GM08714 (cell line): ENCODE results near the gene ST8SIA6.

ENCODE experiments used
- H3K4me3 ChIP-seq: fragments of 200-500 bp; sonication (Bioruptor generic); 2 replicates; pipeline ENCODE4 v1.5.1; 2014; ENCODE audit warnings: mild to moderate bottlenecking, low read length, inconsistent platforms
- ZNF274 ChIP-seq: IDR thresholded peaks from 2 replicates; pipeline ENCODE4 v1.6.1; 2012; ENCODE audit warnings: mild to moderate bottlenecking, low read depth, low read length

ST8SIA6 gene

DNA sequence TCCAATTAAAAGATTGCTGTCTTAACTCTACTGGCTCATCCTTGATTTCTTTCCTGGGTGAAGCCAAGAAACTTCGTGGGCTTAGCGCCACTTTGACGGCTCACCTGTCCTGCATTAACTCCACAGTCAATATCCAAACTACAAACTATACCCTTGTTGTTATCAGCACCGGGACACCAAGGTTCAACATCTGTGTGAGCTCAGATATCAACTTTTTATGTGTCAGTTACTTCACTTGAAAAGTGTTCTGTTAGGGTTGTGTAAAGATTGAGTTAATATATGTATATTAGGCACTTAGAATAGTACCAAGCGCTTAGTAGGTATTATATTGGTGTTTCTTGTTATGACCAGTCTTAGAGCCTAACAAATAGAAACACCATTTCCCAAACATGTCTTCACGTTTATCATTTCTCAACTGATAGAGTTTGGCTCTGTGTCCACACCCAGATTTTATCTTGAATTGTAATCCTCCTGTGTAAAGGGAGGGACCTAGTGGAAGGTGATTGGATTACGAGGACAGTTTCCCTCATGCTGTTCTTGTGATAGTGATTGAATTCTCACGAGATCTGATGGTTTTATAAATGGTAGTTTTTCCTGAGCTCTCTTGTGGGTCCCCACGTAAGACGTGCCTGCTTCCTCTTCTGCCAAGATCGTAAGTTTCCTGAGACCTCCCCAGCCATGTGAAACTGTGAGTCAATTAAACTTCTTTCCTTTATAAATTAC is 19.0 kb upstream of the ST8SIA6 start:
- TF ChIP-seq ZNF274, result no peak
- no peak overlapping the region for H3K4me3 ChIP-seq

DNA sequence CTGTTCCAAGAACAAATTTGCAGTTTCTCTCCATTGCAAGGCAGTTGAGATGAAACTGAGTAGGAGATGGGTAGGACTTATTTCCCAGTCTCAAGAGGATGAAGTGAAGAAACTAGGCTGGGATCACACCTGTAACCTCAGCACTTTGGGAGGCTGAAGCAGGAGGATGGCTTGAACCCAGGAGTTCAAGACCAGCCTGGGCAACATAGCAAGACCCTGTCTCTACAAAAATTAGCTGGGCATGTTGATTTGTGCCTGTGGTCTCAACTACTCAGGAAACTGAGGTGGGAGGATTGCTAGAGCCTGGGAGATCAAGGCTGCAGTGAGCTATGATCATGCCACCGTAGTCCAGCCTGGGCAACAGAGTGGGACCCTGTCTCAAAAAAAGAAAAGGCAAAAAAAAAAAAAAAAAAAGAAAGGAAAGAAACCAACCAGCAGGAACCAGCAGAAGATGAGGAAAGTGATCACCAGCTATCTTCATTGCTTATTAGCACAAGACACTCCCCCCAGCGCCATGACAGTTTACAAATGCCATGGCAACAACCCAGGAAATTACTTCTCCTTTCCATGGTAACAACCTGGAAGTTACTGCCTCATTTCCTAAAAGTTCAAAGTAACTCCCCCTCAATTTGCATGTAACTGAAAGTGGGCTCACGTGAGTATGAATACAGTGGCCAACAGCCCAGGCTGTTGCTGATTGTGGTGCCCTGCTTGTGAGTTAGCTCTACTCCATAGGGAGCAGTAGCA is 18.3 kb upstream of the ST8SIA6 start:
- no peak for TF ChIP-seq ZNF274
- H3K4me3 ChIP-seq, result no peak overlapping the region

DNA sequence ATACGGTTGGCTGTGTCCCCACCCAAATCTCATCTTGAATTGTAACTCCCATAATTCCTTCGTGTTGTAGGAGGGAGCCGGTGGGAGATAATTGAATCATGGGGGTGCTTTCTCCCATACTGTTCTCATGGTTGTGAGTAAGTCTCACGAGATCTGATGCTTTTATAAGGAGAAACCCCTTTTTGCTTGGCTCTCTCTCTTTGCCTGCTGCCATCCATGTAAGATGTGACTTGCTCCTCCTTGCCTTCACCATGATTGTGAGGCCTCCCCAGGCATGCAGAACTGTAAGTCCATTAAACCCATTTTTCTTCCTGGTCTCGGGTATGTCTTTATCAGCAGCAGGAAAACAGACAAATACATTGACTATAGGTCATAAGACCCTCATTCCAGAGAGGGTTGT is 15.9 kb upstream of the ST8SIA6 start:
- no peak for TF ChIP-seq ZNF274
- H3K4me3 ChIP-seq, result no peak overlapping the region

DNA sequence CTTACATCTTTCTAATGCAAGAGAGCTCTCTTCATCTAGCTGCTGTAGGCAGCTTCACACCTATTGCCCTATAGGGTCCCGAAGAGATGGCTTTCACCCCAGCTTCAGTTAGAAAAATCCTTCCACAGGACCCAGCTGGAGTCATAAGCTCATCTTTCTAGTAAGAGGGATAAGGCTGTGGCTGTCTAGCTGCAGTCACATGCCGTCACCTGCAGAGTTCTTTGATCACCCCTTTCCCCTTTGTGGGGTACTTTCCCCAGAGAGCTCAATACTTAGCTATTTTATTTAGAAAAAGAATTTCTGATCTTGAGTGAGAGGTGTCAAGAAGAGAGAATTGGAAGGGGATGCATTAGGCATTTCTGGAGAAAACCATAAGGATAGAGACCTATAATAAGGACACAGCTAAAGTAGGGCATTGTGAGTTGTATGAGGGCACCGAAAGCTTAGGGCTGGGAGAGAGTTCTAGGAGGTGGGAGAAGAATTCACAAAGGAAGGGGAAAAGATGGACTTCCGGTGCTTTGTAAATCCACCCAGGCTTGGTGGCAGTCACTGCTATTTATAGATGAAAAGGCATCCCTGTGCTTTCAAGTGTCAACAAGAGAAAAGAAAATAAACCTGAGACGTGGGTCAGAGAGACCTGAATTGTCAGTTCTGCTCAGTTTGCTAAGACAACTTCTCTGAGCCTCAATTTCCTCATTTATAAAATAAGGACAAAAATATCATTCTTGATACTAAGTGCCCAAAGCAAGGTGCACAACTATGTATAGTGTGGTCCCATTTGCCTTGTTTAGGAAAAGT is 11.1 kb upstream of the ST8SIA6 start:
- H3K4me3 ChIP-seq, result no peak overlapping the region
- no peak for TF ChIP-seq ZNF274

DNA sequence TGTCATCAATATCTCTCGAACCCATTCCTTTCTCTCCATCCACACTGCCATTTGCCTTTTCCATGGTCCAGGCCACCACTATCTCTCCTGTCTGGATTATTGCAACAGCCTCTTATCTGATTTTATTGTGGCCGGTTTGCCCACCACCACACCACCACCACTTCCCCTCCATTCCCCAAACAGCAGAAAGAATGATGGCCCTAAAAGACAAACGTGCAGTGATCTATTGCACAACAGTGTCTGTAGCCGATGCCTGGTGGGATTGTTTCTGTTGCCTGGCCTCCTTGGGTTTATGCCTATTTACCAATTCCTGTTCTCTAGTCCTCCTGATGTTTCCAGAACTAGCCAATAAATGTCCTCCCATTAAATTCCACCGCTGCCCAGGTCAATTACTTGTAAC is 10.2 kb upstream of the ST8SIA6 start:
- no peak overlapping the region for H3K4me3 ChIP-seq

DNA sequence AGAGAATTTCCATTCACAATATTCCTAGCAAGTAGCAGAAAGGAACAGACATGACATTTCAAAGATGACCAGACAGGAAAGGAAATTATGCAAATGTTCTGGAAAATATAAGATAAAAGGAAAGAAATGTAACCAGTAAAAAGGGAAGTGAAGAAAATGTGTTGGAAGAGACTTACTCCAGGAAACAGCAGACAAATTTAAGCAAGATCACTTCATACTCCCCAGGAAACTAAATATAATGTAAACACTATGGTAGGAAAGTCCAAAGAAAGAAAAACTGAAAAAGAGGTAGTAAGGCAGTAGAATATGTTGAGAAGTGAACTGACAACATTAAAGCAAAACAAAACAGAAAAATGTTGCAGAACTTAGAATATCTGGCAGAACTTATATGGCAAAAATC is 6.4 kb upstream of the ST8SIA6 start:
- no peak overlapping the region for H3K4me3 ChIP-seq
- no peak for TF ChIP-seq ZNF274

More for the DNA sequence above, 10.2 kb upstream of the ST8SIA6 start:
- TF ChIP-seq ZNF274, result no peak

DNA sequence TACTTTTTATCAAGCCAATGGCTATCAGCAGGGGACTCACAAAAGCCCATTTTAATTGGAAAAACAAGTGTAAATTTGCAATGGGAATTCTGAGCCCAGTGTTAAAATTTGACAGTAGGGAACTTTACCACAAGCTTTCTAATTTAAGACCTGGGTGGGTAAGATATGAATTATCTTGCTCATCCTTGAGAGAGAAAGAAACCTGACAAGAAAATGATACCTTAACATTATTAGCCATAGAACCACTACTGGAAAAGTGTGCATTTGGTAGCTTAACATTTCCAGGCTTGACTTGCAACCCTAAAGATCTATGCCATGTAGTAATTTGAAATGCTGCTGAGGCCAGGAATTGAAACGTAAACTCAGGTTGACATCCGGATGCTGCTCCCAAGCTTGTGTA is 2.7 kb upstream of the ST8SIA6 start:
- TF ChIP-seq ZNF274, result no peak
- H3K4me3 ChIP-seq, result no peak overlapping the region

DNA sequence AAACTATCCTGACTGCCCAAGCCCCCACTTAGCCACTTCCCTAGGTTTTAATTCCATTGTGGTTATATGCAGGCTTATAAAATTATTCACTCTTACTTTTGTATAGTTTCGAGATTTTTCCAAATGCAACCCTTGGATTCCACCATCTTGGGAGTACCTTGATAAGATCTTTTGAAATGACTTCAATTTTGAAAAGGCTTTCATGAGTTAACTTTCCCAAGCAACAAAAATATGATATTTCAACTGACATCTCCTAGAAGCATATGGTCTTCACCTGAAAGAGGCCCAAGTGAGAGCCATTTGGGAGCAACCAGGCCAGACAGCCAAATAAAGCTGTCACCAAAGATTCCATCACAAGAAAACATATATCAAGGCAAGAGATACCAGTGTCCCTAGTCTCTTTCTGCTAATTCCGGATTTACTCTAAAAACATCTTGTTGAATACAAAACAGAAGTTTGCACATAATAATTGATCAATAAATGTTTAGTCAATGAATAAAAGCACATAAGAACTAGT is 1.7 kb upstream of the ST8SIA6 start:
- H3K4me3 ChIP-seq, result no peak overlapping the region
- TF ChIP-seq ZNF274, result no peak

DNA sequence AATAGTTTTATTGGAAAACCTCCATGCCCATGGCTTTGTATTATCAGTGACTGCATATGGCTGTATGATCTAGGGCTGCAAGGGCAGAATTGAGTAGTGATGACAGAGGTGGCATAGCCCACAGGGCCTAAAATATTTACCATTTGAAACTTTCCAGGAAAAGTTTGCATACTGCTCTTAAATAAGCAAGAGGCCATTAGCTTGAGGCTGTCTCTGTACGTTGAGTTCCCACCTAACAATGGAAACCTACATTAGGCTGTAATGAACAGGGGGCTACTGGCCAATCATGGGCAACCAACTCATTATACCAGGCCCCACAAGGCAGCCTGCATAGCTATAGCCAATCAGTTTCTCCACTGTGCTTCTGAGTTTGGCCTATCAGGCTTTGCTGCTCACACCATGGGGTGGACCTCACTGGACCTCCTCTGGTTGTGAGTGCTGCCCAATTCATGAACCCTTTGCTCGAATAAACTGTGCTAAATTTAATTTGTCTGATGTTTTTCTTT is 673 bp upstream of the ST8SIA6 start:
- TF ChIP-seq ZNF274, result no peak

DNA sequence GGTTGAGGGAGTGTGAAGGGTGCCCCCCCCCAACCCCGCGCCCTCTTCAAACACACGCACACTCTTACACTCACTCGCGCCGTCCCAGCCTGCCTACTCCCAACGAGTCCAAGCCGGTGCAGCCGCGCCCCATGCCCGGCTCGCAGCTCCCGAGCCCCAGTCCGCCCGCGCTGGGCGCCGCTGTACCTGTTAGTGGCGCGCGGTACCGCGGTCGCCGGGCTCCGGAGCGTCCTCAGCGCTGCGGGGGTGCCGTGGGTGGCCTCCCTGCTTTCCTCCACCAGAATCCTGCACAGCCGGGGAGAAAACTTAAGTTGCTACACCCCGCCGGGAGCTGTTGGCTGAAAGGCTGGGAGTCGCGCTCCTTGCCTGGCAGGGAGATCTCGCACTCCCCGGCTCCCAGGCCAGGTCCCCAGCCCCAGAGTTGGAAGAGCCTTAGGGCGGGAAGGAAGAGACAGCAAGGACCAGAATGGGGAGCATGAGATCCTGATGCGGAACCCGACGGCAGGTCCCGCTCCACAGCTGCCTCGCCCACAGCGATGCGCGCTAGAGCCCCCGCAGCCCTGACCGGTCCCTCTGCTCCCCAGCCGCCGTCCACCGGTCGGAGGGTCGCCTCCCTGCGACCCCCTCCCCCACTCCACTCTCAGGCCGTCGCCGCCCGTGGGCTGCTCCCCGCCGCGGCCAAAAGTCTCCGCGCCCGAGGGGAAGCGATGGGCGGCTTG is 863 bp downstream of the ST8SIA6 start:
- no peak for TF ChIP-seq ZNF274
- peak overlapping the region; percentile 16; the same call in 1 of the 2 replicates for H3K4me3 ChIP-seq

More for the DNA sequence above, 673 bp upstream of the ST8SIA6 start:
- no peak overlapping the region for H3K4me3 ChIP-seq

DNA sequence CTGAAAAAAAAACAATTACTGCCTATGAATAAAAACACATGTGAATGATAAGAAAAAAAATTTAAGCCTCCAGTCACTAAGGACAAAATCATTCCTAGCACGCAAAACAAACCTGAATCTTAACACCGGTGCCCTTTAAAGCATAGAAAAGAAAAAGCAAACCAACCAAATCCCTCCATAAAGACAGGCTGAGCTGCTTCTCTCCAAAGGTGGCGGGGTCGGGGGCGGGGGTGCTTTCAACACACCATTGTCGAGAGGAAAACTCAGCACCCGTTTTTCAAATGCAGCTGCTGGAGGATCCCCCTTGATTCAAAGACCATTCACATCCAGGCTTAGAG is 1.4 kb downstream of the ST8SIA6 start:
- no peak overlapping the region for H3K4me3 ChIP-seq
- TF ChIP-seq ZNF274, result no peak

DNA sequence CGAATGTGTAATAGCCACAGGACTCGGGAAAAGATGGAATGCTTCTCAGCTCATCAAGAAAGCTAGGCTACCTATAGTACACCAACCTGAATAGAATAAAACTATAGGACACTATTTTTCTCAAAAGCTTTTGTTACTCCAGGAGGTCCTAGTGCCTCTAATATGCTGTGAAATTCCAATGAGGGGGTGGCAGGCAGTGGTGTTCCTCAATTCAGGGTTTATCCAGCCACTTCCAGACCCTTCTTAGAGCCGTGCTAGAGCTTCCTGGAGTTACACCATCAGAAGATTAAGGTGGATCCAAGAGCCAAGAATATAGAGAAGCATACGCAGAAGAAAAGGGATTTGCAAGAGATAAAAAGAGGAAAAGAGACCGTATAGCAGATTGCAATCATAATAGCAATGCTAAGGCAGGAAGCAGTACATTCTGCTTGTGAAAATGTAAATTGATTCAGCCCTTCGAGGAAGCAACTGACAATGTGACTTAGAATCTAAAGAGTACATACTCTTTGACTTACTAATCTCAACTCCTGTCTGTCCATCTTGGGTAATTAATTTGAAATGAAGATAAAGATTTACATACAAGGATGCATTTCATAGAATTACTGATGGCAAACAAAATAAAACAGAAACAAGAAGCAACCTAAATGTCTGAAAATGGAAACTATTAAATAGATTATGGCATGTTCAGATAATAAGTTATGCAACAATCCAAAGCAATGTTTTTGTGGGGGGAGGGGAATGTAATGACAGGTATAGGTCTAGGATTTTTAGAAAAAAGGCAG is 2.1 kb downstream of the ST8SIA6 start:
- TF ChIP-seq ZNF274, result no peak
- no peak overlapping the region for H3K4me3 ChIP-seq

DNA sequence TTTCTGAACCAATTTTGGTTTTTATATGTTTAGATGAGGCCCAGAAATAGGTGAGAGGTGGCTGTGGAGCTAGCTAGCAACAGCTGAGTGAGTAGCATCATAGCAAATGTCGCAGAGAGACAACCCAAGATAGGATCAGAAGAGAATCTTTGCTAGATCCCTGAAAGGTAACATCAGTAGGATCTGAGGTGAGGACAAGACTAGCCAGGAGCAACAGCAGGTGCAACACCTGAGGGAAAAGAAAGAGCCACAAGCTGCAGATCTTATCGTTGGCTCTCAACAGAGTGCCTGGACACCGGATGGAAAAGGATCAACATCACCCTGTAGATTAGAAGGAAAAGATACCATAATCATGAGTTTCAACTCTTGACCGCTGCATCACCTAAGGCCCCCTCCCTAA is 4.4 kb downstream of the ST8SIA6 start:
- no peak overlapping the region for H3K4me3 ChIP-seq
- no peak for TF ChIP-seq ZNF274
